SK-N-SH (cell line): ENCODE data around the gene ZSCAN25. TPM values are rescaled to one million over a fixed set of nuclear protein-coding genes. Genes with fewer than 3 reads are reported as not detected.
A peak's percentile ranks its signal among the peaks of the same experiment; 100 is the strongest.

ENCODE experiments used
- CTCF ChIA-PET: fragments of 300-600, 350-600 bp; formaldehyde crosslinking; extraction: SDS; loops from one replicate; lab custom pipeline; 2021; lab: Yijun Ruan, JAX
- POLR2A ChIA-PET: fragments of 350-600 bp; sonication (Branson Sonifier 250); formaldehyde crosslinking; extraction: SDS; loops from one replicate; lab custom pipeline; 2020; ENCODE audit warnings: antibody characterized with exemption, inconsistent platforms; lab: Yijun Ruan, JAX
- DNase-seq: peaks from one replicate; pipeline ENCODE4 v3.0.0; 2012
- H2AFZ ChIP-seq: fragments of 200-600 bp; sonication (generic); 2 replicates; pipeline ENCODE4 v1.8.1; 2016; ENCODE audit warnings: antibody characterized with exemption, mild to moderate bottlenecking, low read depth
- H3F3A ChIP-seq: fragments of 200-600 bp; sonication (generic); replicated peaks from 2 replicates; pipeline ENCODE3; 2016; ENCODE audit warnings: antibody characterized with exemption, mild to moderate bottlenecking; ENCODE audit not compliant: insufficient read depth
- H3K27ac ChIP-seq, 2 experiments: fragments of 200-500 bp in 1 of 2; fragments of 200-600 bp in 1 of 2; sonication (Bioruptor generic) in 1 of 2; sonication (generic), shearing (Covaris generic) in 1 of 2; 2 replicates each; pipeline versions ENCODE4 v1.5.1 to v1.6.1; 2014 to 2016; ENCODE audit warnings: low read depth in 2 of 2, inconsistent platforms in 1 of 2, low read length in 1 of 2, mild to moderate bottlenecking in 1 of 2, mixed read lengths in 1 of 2
- H3K27me3 ChIP-seq: fragments of 200-600 bp; sonication (generic), shearing (Covaris generic); 2 replicates; pipeline ENCODE4 v1.6.1; 2016; ENCODE audit warnings: mixed run types; ENCODE audit not compliant: insufficient read depth
- H3K36me3 ChIP-seq, 2 experiments: fragments of 200-500 bp in 1 of 2; fragments of 200-600 bp in 1 of 2; sonication (Bioruptor generic) in 1 of 2; sonication (generic) in 1 of 2; replicated peaks in 1 of 2; 2 replicates each; pipeline versions ENCODE3 to v1.5.1; 2014 to 2016; ENCODE audit warnings: low read length in 1 of 2, mild to moderate bottlenecking in 1 of 2; ENCODE audit not compliant: insufficient read depth in 2 of 2, control insufficient read depth in 1 of 2
- H3K4me1 ChIP-seq, 2 experiments: fragments of 200-500 bp in 1 of 2; fragments of 200-600 bp in 1 of 2; sonication (Bioruptor generic) in 1 of 2; sonication (generic), shearing (Covaris generic) in 1 of 2; 2 replicates each; pipeline versions ENCODE4 v1.5.1 to v1.6.1; 2014 to 2016; ENCODE audit warnings: low read depth in 1 of 2, low read length in 1 of 2, mixed run types in 1 of 2; ENCODE audit not compliant: insufficient read depth in 2 of 2, control insufficient read depth in 1 of 2
- H3K4me2 ChIP-seq: fragments of 200-600 bp; sonication (generic), shearing (Covaris generic); 2 replicates; pipeline ENCODE4 v1.6.1; 2017; ENCODE audit warnings: mixed run types
- H3K4me3 ChIP-seq, 2 experiments: fragments of 200-500 bp in 1 of 2; fragments of 200-600 bp in 1 of 2; sonication (Bioruptor generic) in 1 of 2; sonication (generic), shearing (Covaris generic) in 1 of 2; 2 replicates each; pipeline versions ENCODE4 v1.5.1 to v1.8.1; 2014 to 2016; ENCODE audit warnings: low read depth in 2 of 2, inconsistent platforms in 1 of 2, low read length in 1 of 2, mild to moderate bottlenecking in 1 of 2, mixed read lengths in 1 of 2, moderate library complexity in 1 of 2
- H3K79me2 ChIP-seq: fragments of 200-600 bp; sonication (generic); 2 replicates; pipeline ENCODE4 v1.8.1; 2017; ENCODE audit warnings: mild to moderate bottlenecking; ENCODE audit not compliant: insufficient read depth
- H3K9ac ChIP-seq: fragments of 200-600 bp; sonication (generic); 2 replicates; pipeline ENCODE4 v1.6.1; 2017; ENCODE audit warnings: mixed run types
- H3K9me2 ChIP-seq: fragments of 200-600 bp; sonication (generic); 2 replicates; pipeline ENCODE4 v1.6.1; 2017; ENCODE audit warnings: mixed run types
- H3K9me3 ChIP-seq: fragments of 200-600 bp; sonication (generic); 2 replicates; pipeline ENCODE4 v1.6.1; 2017; ENCODE audit warnings: mixed run types, mild to moderate bottlenecking, moderate library complexity
- H4K20me1 ChIP-seq: fragments of 200-600 bp; sonication (generic); 2 replicates; pipeline ENCODE4 v1.6.1; 2017; ENCODE audit warnings: mild to moderate bottlenecking, mixed run types; ENCODE audit not compliant: insufficient read depth
- EZH2phosphoT487 ChIP-seq: fragments of 200-600 bp; sonication (generic); IDR thresholded peaks from 2 replicates; pipeline ENCODE4 v1.6.1; 2017; ENCODE audit warnings: low read depth, mixed run types, mild to moderate bottlenecking, antibody characterized with exemption, moderate library complexity, borderline replicate concordance
- FOSL2 ChIP-seq: IDR thresholded peaks from 2 replicates; pipeline ENCODE4 v1.4.0; 2012; ENCODE audit warnings: low read depth, mild to moderate bottlenecking, moderate library complexity, borderline replicate concordance
- GATA2 ChIP-seq: sonication (generic); formaldehyde crosslinking; IDR thresholded peaks from 2 replicates; pipeline ENCODE4 v1.5.0; 2020; ENCODE audit warnings: mild to moderate bottlenecking, missing genetic modification reagents
- MEF2A ChIP-seq: IDR thresholded peaks from 2 replicates; pipeline ENCODE4 v1.4.0; 2012; ENCODE audit warnings: low read depth, borderline replicate concordance
- MXI1 ChIP-seq: IDR thresholded peaks from 2 replicates; pipeline ENCODE4 v1.6.1; 2012; ENCODE audit warnings: mild to moderate bottlenecking, low read depth, low read length, improper control_type of control experiment
- POLR2AphosphoS5 ChIP-seq: IDR thresholded peaks from 2 replicates; pipeline ENCODE4 v1.6.1; 2012; ENCODE audit warnings: low read depth, low read length
- RCOR1 ChIP-seq: fragments of 150-350 bp; IDR thresholded peaks from 2 replicates; pipeline ENCODE4 v1.6.1; 2017; ENCODE audit warnings: antibody characterized with exemption, low read length
- RFX5 ChIP-seq: IDR thresholded peaks from 2 replicates; pipeline ENCODE4 v1.6.1; 2012; ENCODE audit warnings: mild to moderate bottlenecking, improper control_type of control experiment, low read length
- SIN3A ChIP-seq: IDR thresholded peaks from 2 replicates; pipeline ENCODE4 v1.6.1; 2012; ENCODE audit warnings: low read depth, mild to moderate bottlenecking, low read length, moderate library complexity, borderline replicate concordance
- WGBS: methylation state at CpG from one replicate; pipeline ENCODE4 v1.1.6; 2017; ENCODE audit warnings: low lambda C conversion rate; 5-methylcytosine and 5-hydroxymethylcytosine counted together
- polyA plus RNA-seq, 3 experiments: library from polyadenylated mRNA; depleted of rRNA; stranded (reverse); fragments of >200 nt; gene quantifications; 2 replicates each; pipeline ENCODE4 v1.2.3, GENCODE V29; 2012
- TF ChIP-seq, protein P1 (sequence below): IDR thresholded peaks from 2 replicates; pipeline ENCODE4 v1.4.0; 2012; ENCODE audit warnings: low read depth, borderline replicate concordance
- TF ChIP-seq, protein P2 (sequence below): IDR thresholded peaks from 2 replicates; pipeline ENCODE4; 2012
- TF ChIP-seq, protein P3 (sequence below): IDR thresholded peaks from 2 replicates; pipeline ENCODE4 v1.6.1; 2012; ENCODE audit warnings: mild to moderate bottlenecking, low read depth, low read length, moderate library complexity
- TF ChIP-seq, protein P4 (sequence below): fragments of 200-600 bp; sonication (generic); IDR thresholded peaks from 2 replicates; pipeline ENCODE4 v1.6.1; 2017; ENCODE audit warnings: antibody characterized with exemption, mild to moderate bottlenecking, moderate library complexity

ZSCAN25 gene
- polyA plus RNA-seq, 1 of the 3 experiments (the other 2 are of a cell fraction), result 14.9 TPM

DNA sequence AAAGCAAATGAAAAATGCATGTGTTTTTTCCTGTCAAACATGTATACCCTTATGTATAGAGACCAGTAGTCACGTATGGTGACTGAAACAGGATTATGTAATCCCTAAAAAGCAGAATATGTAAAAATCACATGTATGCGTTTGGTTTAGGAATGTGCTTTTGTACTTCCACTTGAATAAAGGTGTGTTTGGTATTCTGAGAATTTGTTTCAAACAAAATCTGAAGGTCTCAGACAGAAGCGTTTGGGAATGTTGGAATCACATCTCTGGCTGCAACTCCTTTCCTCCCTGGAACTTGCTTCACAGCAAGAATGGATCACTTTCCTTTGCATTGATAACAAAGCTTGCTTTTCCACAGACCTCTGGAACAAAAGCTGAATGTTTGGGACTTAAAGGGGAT is 40.5 kb upstream of the ZSCAN25 start:
- no peak overlapping the region for H2AFZ ChIP-seq
- no peaks in the 10 kb centered on the region for H3K27me3 ChIP-seq
- TF ChIP-seq FOSL2, result no peak
- no peak for TF ChIP-seq GATA2 (CRISPR knock-in tag)
- TF ChIP-seq, protein P1, sequence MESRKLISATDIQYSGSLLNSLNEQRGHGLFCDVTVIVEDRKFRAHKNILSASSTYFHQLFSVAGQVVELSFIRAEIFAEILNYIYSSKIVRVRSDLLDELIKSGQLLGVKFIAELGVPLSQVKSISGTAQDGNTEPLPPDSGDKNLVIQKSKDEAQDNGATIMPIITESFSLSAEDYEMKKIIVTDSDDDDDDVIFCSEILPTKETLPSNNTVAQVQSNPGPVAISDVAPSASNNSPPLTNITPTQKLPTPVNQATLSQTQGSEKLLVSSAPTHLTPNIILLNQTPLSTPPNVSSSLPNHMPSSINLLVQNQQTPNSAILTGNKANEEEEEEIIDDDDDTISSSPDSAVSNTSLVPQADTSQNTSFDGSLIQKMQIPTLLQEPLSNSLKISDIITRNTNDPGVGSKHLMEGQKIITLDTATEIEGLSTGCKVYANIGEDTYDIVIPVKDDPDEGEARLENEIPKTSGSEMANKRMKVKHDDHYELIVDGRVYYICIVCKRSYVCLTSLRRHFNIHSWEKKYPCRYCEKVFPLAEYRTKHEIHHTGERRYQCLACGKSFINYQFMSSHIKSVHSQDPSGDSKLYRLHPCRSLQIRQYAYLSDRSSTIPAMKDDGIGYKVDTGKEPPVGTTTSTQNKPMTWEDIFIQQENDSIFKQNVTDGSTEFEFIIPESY, result no peak
- TF ChIP-seq POLR2AphosphoS5, result no peak
- no peak for TF ChIP-seq MXI1
- TF ChIP-seq SIN3A, result no peak
- TF ChIP-seq, all 33 proteins: peak for 0
- no peak for DNase-seq
- CTCF ChIA-PET, result interaction anchor here (1.2 to 1.8 kb wide), 3 partner anchors 15 to 251 kb away, joined by 3 to 7 read pairs (median 3); no protein-coding TSS in a partner anchor
- H3K4me2 ChIP-seq, result no peak overlapping the region
- peaks cover 4 to 11% of the 10 kb centered on the region in 2 experiments; a peak in 2 of 4 replicates for H3K4me1 ChIP-seq
- POLR2A ChIA-PET, result no interaction called here
- H3K9me2 ChIP-seq, result no peaks in the 10 kb centered on the region
- no peak overlapping the region for H3K9ac ChIP-seq
- peaks cover 46% of the 10 kb centered on the region for H3F3A ChIP-seq
- peaks cover 4% of the 10 kb centered on the region; the same call in 1 of the 2 replicates for H3K79me2 ChIP-seq
- H3K36me3 ChIP-seq, result peaks cover 33 to 40% of the 10 kb centered on the region in 2 experiments
- H3K27ac ChIP-seq, result no peak overlapping the region
- H4K20me1 ChIP-seq, result no peaks in the 10 kb centered on the region
- 98% methylated on average over 3 of the region's 3 CpGs for WGBS
- no peaks in the 10 kb centered on the region for H3K9me3 ChIP-seq
- no peak overlapping the region for H3K4me3 ChIP-seq

DNA sequence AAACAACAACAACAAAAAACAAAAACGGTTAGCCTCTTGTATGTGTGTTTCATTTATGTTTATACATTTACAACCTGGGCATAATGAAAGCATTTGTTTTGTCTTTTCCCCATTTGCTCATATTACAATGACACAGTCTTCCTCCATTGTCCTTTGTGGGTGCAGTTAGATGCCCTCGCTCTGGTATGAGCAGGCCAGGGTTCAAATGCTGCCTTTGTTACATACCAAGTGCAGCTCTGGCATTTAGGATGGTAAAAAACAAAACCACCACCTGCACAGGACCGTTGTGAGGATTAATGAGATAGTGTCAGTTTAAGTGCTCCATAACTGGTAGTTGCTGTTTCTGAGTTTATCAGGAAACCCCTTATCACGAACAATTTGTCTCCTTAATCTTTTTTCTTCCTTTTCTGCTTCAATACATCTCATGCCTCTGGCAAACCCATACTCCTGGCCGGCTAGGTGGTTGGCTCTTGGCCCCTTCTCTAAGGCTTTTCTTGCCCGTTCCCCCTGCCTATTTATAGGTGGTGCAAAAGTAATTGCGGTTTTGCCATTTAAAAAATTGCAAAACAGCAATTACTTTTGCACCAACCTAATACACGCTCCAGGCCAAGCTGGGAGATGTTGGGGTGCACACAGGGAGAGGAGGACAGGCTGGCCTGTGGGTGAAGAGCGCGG is 37.3 kb upstream of the ZSCAN25 start:
- CTCF ChIA-PET, result interaction anchor here (0.6 to 3.7 kb wide), 8 partner anchors 9 to 80 kb away, joined by 3 to 27 read pairs (median 4); partner anchors contain the start of genes ZKSCAN5, ZNF394 and ZNF655
- peak overlapping the region in 1 of 2 experiments; percentile 71; a peak in 1 of 4 replicates for H3K27ac ChIP-seq
- 56% methylated on average over 10 of the region's 10 CpGs for WGBS
- TF ChIP-seq, protein P1, result no peak
- TF ChIP-seq EZH2phosphoT487 (no peak), MXI1 (no peak), MEF2A (no peak), RCOR1 (no peak), RFX5 (no peak)
- TF ChIP-seq, protein P2, sequence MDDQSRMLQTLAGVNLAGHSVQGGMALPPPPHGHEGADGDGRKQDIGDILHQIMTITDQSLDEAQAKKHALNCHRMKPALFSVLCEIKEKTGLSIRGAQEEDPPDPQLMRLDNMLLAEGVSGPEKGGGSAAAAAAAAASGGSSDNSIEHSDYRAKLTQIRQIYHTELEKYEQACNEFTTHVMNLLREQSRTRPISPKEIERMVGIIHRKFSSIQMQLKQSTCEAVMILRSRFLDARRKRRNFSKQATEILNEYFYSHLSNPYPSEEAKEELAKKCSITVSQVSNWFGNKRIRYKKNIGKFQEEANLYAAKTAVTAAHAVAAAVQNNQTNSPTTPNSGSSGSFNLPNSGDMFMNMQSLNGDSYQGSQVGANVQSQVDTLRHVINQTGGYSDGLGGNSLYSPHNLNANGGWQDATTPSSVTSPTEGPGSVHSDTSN, result no peak
- TF ChIP-seq, protein P3, sequence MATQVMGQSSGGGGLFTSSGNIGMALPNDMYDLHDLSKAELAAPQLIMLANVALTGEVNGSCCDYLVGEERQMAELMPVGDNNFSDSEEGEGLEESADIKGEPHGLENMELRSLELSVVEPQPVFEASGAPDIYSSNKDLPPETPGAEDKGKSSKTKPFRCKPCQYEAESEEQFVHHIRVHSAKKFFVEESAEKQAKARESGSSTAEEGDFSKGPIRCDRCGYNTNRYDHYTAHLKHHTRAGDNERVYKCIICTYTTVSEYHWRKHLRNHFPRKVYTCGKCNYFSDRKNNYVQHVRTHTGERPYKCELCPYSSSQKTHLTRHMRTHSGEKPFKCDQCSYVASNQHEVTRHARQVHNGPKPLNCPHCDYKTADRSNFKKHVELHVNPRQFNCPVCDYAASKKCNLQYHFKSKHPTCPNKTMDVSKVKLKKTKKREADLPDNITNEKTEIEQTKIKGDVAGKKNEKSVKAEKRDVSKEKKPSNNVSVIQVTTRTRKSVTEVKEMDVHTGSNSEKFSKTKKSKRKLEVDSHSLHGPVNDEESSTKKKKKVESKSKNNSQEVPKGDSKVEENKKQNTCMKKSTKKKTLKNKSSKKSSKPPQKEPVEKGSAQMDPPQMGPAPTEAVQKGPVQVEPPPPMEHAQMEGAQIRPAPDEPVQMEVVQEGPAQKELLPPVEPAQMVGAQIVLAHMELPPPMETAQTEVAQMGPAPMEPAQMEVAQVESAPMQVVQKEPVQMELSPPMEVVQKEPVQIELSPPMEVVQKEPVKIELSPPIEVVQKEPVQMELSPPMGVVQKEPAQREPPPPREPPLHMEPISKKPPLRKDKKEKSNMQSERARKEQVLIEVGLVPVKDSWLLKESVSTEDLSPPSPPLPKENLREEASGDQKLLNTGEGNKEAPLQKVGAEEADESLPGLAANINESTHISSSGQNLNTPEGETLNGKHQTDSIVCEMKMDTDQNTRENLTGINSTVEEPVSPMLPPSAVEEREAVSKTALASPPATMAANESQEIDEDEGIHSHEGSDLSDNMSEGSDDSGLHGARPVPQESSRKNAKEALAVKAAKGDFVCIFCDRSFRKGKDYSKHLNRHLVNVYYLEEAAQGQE, result no peak
- TF ChIP-seq, protein P4, sequence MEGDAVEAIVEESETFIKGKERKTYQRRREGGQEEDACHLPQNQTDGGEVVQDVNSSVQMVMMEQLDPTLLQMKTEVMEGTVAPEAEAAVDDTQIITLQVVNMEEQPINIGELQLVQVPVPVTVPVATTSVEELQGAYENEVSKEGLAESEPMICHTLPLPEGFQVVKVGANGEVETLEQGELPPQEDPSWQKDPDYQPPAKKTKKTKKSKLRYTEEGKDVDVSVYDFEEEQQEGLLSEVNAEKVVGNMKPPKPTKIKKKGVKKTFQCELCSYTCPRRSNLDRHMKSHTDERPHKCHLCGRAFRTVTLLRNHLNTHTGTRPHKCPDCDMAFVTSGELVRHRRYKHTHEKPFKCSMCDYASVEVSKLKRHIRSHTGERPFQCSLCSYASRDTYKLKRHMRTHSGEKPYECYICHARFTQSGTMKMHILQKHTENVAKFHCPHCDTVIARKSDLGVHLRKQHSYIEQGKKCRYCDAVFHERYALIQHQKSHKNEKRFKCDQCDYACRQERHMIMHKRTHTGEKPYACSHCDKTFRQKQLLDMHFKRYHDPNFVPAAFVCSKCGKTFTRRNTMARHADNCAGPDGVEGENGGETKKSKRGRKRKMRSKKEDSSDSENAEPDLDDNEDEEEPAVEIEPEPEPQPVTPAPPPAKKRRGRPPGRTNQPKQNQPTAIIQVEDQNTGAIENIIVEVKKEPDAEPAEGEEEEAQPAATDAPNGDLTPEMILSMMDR, result no peak

More for the DNA sequence above, 37.3 kb upstream of the ZSCAN25 start:
- H3K9me2 ChIP-seq, result no peaks in the 10 kb centered on the region
- H3K4me3 ChIP-seq, result peak overlapping the region; percentile 58 to 70
- peaks cover 46% of the 10 kb centered on the region for H3F3A ChIP-seq
- H4K20me1 ChIP-seq, result no peaks in the 10 kb centered on the region
- peak overlapping the region; percentile 59 for H3K9ac ChIP-seq
- H3K4me2 ChIP-seq, result peak overlapping the region; percentile 92
- H3K9me3 ChIP-seq, result no peaks in the 10 kb centered on the region
- POLR2A ChIA-PET, result interaction anchor here (0.5 to 2.6 kb wide), 5 partner anchors 21 to 254 kb away, joined by 3 to 23 read pairs (median 6); partner anchors contain the start of genes FAM200A, ZNF655 and ZSCAN25
- peaks cover 2 to 11% of the 10 kb centered on the region in 2 experiments for H3K36me3 ChIP-seq
- peak overlapping the region; percentile 90 for H2AFZ ChIP-seq
- no peaks in the 10 kb centered on the region for H3K79me2 ChIP-seq
- no peaks in the 10 kb centered on the region for H3K27me3 ChIP-seq
- H3K4me1 ChIP-seq, result peaks cover 4 to 11% of the 10 kb centered on the region in 2 experiments; a peak in 2 of 4 replicates
- no peak for DNase-seq
